ENCODE data around the gene OPCML.

DNA sequence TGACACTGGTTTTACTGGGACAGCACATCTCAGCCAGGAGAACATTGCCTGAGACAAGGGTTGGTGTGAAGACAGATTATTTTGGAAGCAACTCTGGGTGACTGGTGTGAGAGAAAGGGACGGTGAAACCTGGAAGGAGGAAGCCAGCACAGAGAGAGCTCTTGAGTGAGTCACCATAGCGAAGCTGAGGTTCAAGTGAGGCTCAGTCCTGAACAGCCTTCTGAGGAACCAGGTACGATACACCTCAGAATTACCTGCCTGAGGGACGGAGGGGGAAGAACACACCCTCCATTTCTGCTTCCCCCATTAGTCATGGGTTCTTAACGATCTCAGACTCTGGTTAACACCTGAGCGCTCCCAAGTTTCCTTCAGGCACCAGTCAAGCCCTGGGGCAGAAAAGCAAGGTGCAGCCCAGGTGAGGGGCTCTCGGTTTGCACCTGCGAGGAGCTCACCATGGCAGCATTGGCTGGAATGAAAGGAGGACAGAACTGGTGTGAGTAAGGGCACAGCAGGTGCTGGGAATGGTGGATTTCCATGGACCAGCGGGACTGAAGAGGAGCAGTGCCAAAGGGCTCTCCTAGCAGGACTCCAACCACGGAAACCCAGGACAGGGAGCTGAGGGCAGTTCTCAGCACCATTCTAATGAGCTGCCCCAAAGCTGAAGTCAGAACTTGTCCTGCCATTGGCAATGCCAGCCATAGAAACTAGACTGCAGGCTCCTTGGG lies 459.3 kb downstream of the OPCML start:
- TF ChIP-seq, protein P1, sequence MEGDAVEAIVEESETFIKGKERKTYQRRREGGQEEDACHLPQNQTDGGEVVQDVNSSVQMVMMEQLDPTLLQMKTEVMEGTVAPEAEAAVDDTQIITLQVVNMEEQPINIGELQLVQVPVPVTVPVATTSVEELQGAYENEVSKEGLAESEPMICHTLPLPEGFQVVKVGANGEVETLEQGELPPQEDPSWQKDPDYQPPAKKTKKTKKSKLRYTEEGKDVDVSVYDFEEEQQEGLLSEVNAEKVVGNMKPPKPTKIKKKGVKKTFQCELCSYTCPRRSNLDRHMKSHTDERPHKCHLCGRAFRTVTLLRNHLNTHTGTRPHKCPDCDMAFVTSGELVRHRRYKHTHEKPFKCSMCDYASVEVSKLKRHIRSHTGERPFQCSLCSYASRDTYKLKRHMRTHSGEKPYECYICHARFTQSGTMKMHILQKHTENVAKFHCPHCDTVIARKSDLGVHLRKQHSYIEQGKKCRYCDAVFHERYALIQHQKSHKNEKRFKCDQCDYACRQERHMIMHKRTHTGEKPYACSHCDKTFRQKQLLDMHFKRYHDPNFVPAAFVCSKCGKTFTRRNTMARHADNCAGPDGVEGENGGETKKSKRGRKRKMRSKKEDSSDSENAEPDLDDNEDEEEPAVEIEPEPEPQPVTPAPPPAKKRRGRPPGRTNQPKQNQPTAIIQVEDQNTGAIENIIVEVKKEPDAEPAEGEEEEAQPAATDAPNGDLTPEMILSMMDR (IDR thresholded peaks at IDR 0.05): no peak
- TF ChIP-seq POLR2A (IDR thresholded peaks at IDR 0.05): no peak

Data from lower leg skin (tissue), 3 donors.